ENCODE data around the gene FBXW7.

Gene FBXW7

GRCh38 chr4:152399246-152399645 is 136.6 kb downstream of the FBXW7 start:
- TF ChIP-seq ZFX (IDR thresholded peaks at IDR 0.05) (no peak), CTCF (conservative IDR thresholded peaks at IDR 0.05) (no peak)
- no peak overlapping the region for H3K27ac ChIP-seq

- H3K27ac ChIP-seq = no peak overlapping the region
- TF ChIP-seq CTCF (conservative IDR thresholded peaks at IDR 0.05) = peak; percentile 78
- no peak for TF ChIP-seq ZFX (IDR thresholded peaks at IDR 0.05)
Measured at GRCh38 chr4:152398060-152398459, 137.8 kb downstream of the FBXW7 start.

GRCh38 chr4:152394791-152395190 is 141.1 kb downstream of the FBXW7 start:
- TF ChIP-seq ZFX (IDR thresholded peaks at IDR 0.05) = no peak
- TF ChIP-seq CTCF (conservative IDR thresholded peaks at IDR 0.05) = no peak
- H3K27ac ChIP-seq = no peak overlapping the region

- H3K27ac ChIP-seq = no peak overlapping the region
- TF ChIP-seq CTCF (conservative IDR thresholded peaks at IDR 0.05) (no peak), ZFX (IDR thresholded peaks at IDR 0.05) (no peak)
Measured at GRCh38 chr4:152392079-152392478, 143.8 kb downstream of the FBXW7 start.

- no peak for TF ChIP-seq CTCF (conservative IDR thresholded peaks at IDR 0.05)
- TF ChIP-seq ZFX (IDR thresholded peaks at IDR 0.05) = no peak
- no peak overlapping the region for H3K27ac ChIP-seq
Measured at GRCh38 chr4:152390216-152390615, 145.7 kb downstream of the FBXW7 start.

GRCh38 chr4:152389359-152389758 is 146.5 kb downstream of the FBXW7 start:
- no peak for TF ChIP-seq ZFX (IDR thresholded peaks at IDR 0.05)
- no peak for TF ChIP-seq CTCF (conservative IDR thresholded peaks at IDR 0.05)
- no peak overlapping the region for H3K27ac ChIP-seq

- peak; percentile 74 for TF ChIP-seq CTCF (conservative IDR thresholded peaks at IDR 0.05)
- no peak for TF ChIP-seq ZFX (IDR thresholded peaks at IDR 0.05)
- no peak overlapping the region for H3K27ac ChIP-seq
Measured at GRCh38 chr4:152385551-152385950, 150.3 kb downstream of the FBXW7 start.

Measured in C4-2B (cell line).